ENCODE data around the gene CCNG2. TPM values are rescaled to one million over a fixed set of nuclear protein-coding genes. Genes with fewer than 3 reads are reported as not detected.

The CCNG2 gene
- total and polyA plus RNA-seq, 9 of the 15 experiments (the other 6 are each of a cell fraction or from before 2014, with no cell fraction given) = 0.49 to 6.6 (median 2.9) TPM

GRCh38 chr4:77157859-77158486 lies 966 bp downstream of the CCNG2 start (continued):
- TF ChIP-seq ZNF592 (IDR thresholded peaks at IDR 0.05) = no peak
- no peak for TF ChIP-seq ZNF134 (CRISPR knock-in tag; conservative IDR thresholded peaks at IDR 0.05)
- no peak for TF ChIP-seq E2F5 (CRISPR knock-in tag; IDR thresholded peaks at IDR 0.05)
- peak; percentile 43; the same call in 1 of the 2 replicates for TF ChIP-seq BCOR (IDR thresholded peaks at IDR 0.05)
- no peak for TF ChIP-seq HDAC3 (IDR thresholded peaks at IDR 0.05; ENCODE audit: borderline replicate concordance, partially characterized antibody)
- 0 out of 2 replicates have a peak, but pooled peaks have one; percentile 25 for TF ChIP-seq RB1 (IDR thresholded peaks at IDR 0.05; ENCODE audit: low read depth)
- TF ChIP-seq FOXA1 (IDR thresholded peaks at IDR 0.05; ENCODE audit: borderline replicate concordance) = no peak
- TF ChIP-seq TGIF2 (CRISPR knock-in tag; IDR thresholded peaks at IDR 0.05) = no peak
- no peak for TF ChIP-seq TCFL5 (CRISPR knock-in tag; conservative IDR thresholded peaks at IDR 0.05)
- no peak for TF ChIP-seq GTF2F1 (IDR thresholded peaks at IDR 0.05; ENCODE audit: low read depth, low read length)
- no peak for TF ChIP-seq NEUROD1 (IDR thresholded peaks at IDR 0.05; ENCODE audit: borderline replicate concordance, low read depth, low read length, partially characterized antibody)
- TF ChIP-seq L3MBTL2 (IDR thresholded peaks at IDR 0.05) = no peak
- TF ChIP-seq NR1H2 (CRISPR knock-in tag; IDR thresholded peaks at IDR 0.05) = no peak
- 0 out of 2 replicates have a peak, but pooled peaks have one; percentile 17 for TF ChIP-seq HDAC2 (IDR thresholded peaks at IDR 0.05)
- no peak for TF ChIP-seq CREB3L1 (IDR thresholded peaks at IDR 0.05; ENCODE audit: borderline replicate concordance, low read depth)
